Neutrophil (primary cell): ENCODE results near the gene PRKAG3.

Experiments
- H3K27ac ChIP-seq: fragments of 200-600 bp; sonication (generic); 2 replicates; pipeline ENCODE4 v1.5.1; 2016; ENCODE audit warnings: mild to moderate bottlenecking, moderate library complexity
- H3K27me3 ChIP-seq: fragments of 200-600 bp; sonication (generic); 2 replicates; pipeline ENCODE4 v1.6.0; 2016; ENCODE audit warnings: mild to moderate bottlenecking
- H3K36me3 ChIP-seq: fragments of 200-600 bp; sonication (generic); 2 replicates; pipeline ENCODE4 v1.5.1; 2017
- H3K4me1 ChIP-seq, 2 experiments: fragments of 200-600 bp in 1 of 2; sonication (generic) in 1 of 2; 1 replicate in 1 of 2; 2 replicates in 1 of 2; pipeline versions ENCODE4 v1.5.1 to v1.6.1; 2013 to 2016; ENCODE audit warnings: low read depth in 1 of 2, low read length in 1 of 2, mild to moderate bottlenecking in 1 of 2, moderate library complexity in 1 of 2; ENCODE audit not compliant: control insufficient read depth in 1 of 2, insufficient read depth in 1 of 2
- H3K4me3 ChIP-seq, 2 experiments: fragments of 200-600 bp in 1 of 2; sonication (generic) in 1 of 2; 1 replicate in 1 of 2; 2 replicates in 1 of 2; pipeline ENCODE4 v1.5.1; 2013 to 2016; ENCODE audit warnings: low read depth in 1 of 2, low read length in 1 of 2, mild to moderate bottlenecking in 1 of 2, moderate library complexity in 1 of 2
- H3K9me3 ChIP-seq: fragments of 200-600 bp; sonication (generic); 2 replicates; pipeline ENCODE4 v1.5.1; 2016
- TF ChIP-seq, protein P1 (sequence below): fragments of 200-600 bp; sonication (generic); IDR thresholded peaks from 2 replicates; pipeline ENCODE4 v1.5.1; 2016; ENCODE audit warnings: antibody characterized with exemption

PRKAG3 gene

DNA sequence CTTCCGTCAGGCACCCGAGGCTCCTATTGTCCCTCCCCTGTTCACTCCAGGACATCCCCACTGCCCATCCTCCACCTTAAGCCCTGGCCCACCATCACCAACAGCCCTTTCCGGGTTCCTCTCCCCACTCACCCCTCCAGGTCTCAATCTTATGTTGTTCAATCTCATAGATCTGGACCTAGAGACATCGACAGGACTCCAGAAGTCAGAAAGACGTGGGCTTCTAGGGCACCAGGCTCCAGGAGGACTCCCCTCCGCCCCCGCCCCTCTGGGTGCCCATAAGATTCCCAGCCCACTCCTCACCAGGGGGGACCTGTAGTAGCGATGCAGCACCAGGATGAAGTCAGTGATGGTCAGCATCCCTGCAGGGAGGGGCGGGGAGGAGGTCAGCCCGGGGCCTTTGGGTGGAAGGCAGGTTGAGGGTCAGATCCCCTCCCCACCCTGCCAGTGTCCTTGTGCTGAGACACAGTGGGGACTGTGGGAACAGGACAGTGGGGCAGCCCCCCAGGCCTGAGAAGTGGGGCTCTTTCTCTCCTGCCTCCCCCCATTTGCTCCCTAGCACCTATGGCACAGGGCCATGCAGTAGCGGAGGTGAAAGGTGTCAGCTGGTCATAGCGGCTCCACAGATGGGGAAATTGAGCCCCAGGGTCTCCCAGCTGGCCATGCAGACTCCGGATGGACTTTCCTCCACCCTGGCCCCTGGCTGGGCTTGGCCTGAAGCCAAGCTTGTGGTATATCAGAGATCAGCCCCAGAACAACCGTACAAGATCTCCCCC, 3.7 kb downstream of the PRKAG3 start:
- H3K27ac ChIP-seq: no peak overlapping the region
- no peaks in the 10 kb centered on the region for H3K36me3 ChIP-seq
- H3K27me3 ChIP-seq: peaks cover 28% of the 10 kb centered on the region
- TF ChIP-seq, protein P1, sequence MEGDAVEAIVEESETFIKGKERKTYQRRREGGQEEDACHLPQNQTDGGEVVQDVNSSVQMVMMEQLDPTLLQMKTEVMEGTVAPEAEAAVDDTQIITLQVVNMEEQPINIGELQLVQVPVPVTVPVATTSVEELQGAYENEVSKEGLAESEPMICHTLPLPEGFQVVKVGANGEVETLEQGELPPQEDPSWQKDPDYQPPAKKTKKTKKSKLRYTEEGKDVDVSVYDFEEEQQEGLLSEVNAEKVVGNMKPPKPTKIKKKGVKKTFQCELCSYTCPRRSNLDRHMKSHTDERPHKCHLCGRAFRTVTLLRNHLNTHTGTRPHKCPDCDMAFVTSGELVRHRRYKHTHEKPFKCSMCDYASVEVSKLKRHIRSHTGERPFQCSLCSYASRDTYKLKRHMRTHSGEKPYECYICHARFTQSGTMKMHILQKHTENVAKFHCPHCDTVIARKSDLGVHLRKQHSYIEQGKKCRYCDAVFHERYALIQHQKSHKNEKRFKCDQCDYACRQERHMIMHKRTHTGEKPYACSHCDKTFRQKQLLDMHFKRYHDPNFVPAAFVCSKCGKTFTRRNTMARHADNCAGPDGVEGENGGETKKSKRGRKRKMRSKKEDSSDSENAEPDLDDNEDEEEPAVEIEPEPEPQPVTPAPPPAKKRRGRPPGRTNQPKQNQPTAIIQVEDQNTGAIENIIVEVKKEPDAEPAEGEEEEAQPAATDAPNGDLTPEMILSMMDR: no peak
- H3K4me1 ChIP-seq: peaks cover 9 to 11% of the 10 kb centered on the region in 2 experiments
- H3K9me3 ChIP-seq: no peaks in the 10 kb centered on the region
- H3K4me3 ChIP-seq: no peak overlapping the region

DNA sequence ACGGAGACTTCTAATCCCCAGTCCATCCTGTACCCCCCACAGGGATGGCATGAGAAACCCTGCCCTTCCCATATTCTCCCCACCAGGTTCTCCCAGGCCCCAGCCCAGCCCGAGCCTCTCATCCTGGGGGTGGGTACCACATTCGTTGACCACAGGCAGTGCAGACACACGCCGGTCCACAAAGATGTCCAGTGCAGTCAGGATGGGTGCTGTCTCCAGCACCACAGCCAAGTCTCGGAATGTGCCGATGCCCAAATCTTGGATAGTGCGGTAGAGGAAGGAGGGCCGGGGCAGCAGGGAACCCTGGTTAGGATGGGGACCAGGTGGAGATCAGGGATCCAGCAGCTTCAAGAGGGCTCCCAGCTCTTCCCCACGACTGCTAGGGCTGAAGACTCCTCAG, 4.8 kb downstream of the PRKAG3 start:
- H3K27me3 ChIP-seq: peaks cover 28% of the 10 kb centered on the region
- no peaks in the 10 kb centered on the region for H3K9me3 ChIP-seq
- H3K4me1 ChIP-seq: peaks cover 9 to 11% of the 10 kb centered on the region in 2 experiments
- TF ChIP-seq, protein P1: no peak
- no peak overlapping the region for H3K27ac ChIP-seq
- H3K4me3 ChIP-seq: no peak overlapping the region
- H3K36me3 ChIP-seq: no peaks in the 10 kb centered on the region

DNA sequence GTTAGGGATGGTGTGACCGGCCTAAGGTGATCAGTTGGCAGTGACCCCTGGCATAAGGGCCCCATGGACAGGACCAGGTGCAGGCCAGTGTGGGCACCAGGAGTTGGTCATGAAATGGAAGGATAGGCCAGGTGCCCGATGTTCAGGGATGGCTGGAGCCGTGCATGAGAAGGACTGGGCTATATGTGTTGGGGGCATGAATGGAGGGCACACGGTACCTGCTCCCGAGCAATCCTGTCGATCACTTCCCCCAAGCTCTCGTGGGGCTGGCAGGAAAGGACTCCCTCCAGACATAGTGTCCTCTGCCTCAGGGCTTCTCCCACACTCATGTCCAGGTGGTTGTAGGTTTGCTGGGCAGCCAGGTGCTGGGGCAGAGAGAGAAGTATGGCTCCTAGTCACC, 7.6 kb downstream of the PRKAG3 start:
- H3K27ac ChIP-seq: no peak overlapping the region
- no peaks in the 10 kb centered on the region for H3K9me3 ChIP-seq
- H3K27me3 ChIP-seq: peaks cover 30% of the 10 kb centered on the region
- no peaks in the 10 kb centered on the region for H3K36me3 ChIP-seq
- TF ChIP-seq, protein P1: no peak
- no peaks in the 10 kb centered on the region for H3K4me1 ChIP-seq
- no peak overlapping the region for H3K4me3 ChIP-seq

DNA sequence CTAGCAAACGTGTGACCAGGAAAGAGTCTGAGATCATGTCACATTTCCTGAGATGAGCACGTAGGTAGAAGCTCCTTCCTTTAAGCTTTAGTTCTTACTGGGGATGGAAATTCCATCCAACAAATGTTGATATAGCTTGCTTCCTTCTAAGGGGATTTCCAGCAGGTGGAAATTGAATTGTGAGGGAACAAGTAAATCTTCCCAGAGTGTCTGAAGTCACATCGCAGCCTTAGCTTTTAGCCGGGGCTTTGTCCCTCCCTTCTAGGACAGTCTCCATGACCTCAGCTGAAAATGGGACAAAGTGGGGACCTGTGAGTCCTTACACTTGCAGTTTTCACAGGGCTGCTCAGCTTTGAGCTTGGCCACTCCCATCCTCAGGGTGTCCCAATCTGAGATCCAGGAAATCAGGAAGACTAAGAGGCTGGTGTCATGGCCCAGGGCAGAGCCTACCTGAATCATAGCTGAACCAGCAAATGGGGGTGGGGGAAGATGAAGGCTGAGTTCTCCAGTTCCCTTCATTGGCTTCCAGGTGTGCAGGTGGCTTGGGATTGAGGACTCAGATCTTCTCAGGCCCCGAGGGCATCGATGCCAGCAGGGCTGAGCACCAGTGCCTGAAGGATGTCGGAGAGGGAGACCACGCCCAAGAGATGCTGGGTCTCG, 8.3 kb downstream of the PRKAG3 start:
- Histone ChIP-seq H3K27ac (no peak overlapping the region), H3K36me3 (no peaks in the 10 kb centered on the region), H3K4me1 (no peaks in the 10 kb centered on the region), H3K4me3 (no peak overlapping the region), H3K9me3 (no peaks in the 10 kb centered on the region), H3K27me3 (peaks cover 31% of the 10 kb centered on the region)
- TF ChIP-seq, protein P1: no peak

DNA sequence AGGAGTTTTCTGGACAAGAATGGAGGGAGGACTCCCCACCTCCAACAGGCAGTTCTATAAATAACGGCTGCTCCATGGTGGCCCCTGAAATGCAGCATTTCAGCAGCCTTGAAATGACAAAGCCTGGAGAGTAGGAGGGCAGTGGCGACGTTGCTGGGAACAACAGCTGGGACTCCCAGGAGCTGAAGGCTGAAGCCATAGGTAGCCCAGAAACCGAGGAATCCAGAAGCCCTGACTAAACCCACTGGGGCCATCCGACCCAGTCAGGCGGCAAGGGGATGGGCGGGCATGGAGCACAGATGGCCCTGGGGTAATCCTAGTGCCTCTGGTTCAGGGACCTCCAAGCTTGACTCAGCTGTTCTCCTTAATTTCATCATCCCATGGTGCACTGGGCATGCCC, 9.0 kb downstream of the PRKAG3 start:
- Histone ChIP-seq H3K9me3 (no peaks in the 10 kb centered on the region), H3K4me1 (no peaks in the 10 kb centered on the region), H3K36me3 (no peaks in the 10 kb centered on the region), H3K4me3 (no peak overlapping the region), H3K27ac (no peak overlapping the region), H3K27me3 (peaks cover 35% of the 10 kb centered on the region)
- TF ChIP-seq, protein P1: no peak
